OCI-M2 (cell line): Measurements from ENCODE around the gene MRPL51.
A peak's percentile ranks its signal among the peaks of the same experiment; 100 is the strongest.
"Not testable (repeated sequence)": the region's sequence is repeated elsewhere in the genome, so short reads cannot be mapped to it uniquely, and the experiment has no call there.

Experiments
- DNase-seq: peaks from one replicate; lab custom pipeline; 2025; ENCODE audit not compliant: unreplicated experiment; lab: John Stamatoyannopoulos, UW

Gene MRPL51

GRCh38 chr12:6492838-6493496, at the start of gene MRPL51:
Gene MRPL51 (minus strand): TSS chr12:6493262. CDS start chr12:6493136, 126 bp downstream.
- DNase-seq = peak; percentile 45

GRCh38 chr12:6542209-6543009, 49.3 kb upstream of the MRPL51 start:
- no peak for DNase-seq

GRCh38 chr12:6541371-6542165, 48.5 kb upstream of the MRPL51 start:
- DNase-seq = no peak

GRCh38 chr12:6540181-6540877, 47.3 kb upstream of the MRPL51 start:
- no peak for DNase-seq

- DNase-seq = no peak
Measured at GRCh38 chr12:6539707-6540134, 46.7 kb upstream of the MRPL51 start.

GRCh38 chr12:6539314-6539682, 46.2 kb upstream of the MRPL51 start:
- DNase-seq = no peak

GRCh38 chr12:6538420-6539313, 45.6 kb upstream of the MRPL51 start:
- DNase-seq = no peak

GRCh38 chr12:6537580-6538419, 44.7 kb upstream of the MRPL51 start:
- not testable (repeated sequence) for DNase-seq

GRCh38 chr12:6536894-6537579, 44.0 kb upstream of the MRPL51 start:
- DNase-seq = no peak

GRCh38 chr12:6535960-6536847, 43.1 kb upstream of the MRPL51 start:
- no peak for DNase-seq

- no peak for DNase-seq
Measured at GRCh38 chr12:6535697-6535946, 42.6 kb upstream of the MRPL51 start.

- DNase-seq = no peak
Measured at GRCh38 chr12:6534945-6535696, 42.1 kb upstream of the MRPL51 start.

- DNase-seq = no peak
Measured at GRCh38 chr12:6534695-6534944, 41.6 kb upstream of the MRPL51 start.

GRCh38 chr12:6533923-6534694, 41.0 kb upstream of the MRPL51 start, which contains the start of gene GAPDH:
Gene GAPDH (plus strand): TSS chr12:6534517. CDS start chr12:6534833, 316 bp downstream.
- DNase-seq = peak; percentile 59

GRCh38 chr12:6533653-6533922, 40.5 kb upstream of the MRPL51 start:
- no peak for DNase-seq

GRCh38 chr12:6532927-6533652, 40.0 kb upstream of the MRPL51 start:
- DNase-seq = no peak
